SK-N-SH (cell line): Measurements from ENCODE around the gene KCNJ18. TPM values are rescaled to one million over a fixed set of nuclear protein-coding genes. Genes with fewer than 3 reads are reported as not detected.

Experiments
- CTCF ChIA-PET: fragments of 300-600, 350-600 bp; formaldehyde crosslinking; extraction: SDS; loops from one replicate; lab custom pipeline; 2021; lab: Yijun Ruan, JAX
- POLR2A ChIA-PET: fragments of 350-600 bp; sonication (Branson Sonifier 250); formaldehyde crosslinking; extraction: SDS; loops from one replicate; lab custom pipeline; 2020; ENCODE audit warnings: antibody characterized with exemption, inconsistent platforms; lab: Yijun Ruan, JAX
- DNase-seq: peaks from one replicate; pipeline ENCODE4 v3.0.0; 2012
- H2AFZ ChIP-seq: fragments of 200-600 bp; sonication (generic); 2 replicates; pipeline ENCODE4 v1.8.1; 2016; ENCODE audit warnings: antibody characterized with exemption, mild to moderate bottlenecking, low read depth
- H3F3A ChIP-seq: fragments of 200-600 bp; sonication (generic); replicated peaks from 2 replicates; pipeline ENCODE3; 2016; ENCODE audit warnings: antibody characterized with exemption, mild to moderate bottlenecking; ENCODE audit not compliant: insufficient read depth
- H3K27ac ChIP-seq, 2 experiments: fragments of 200-500 bp in 1 of 2; fragments of 200-600 bp in 1 of 2; sonication (Bioruptor generic) in 1 of 2; sonication (generic), shearing (Covaris generic) in 1 of 2; 2 replicates each; pipeline versions ENCODE4 v1.5.1 to v1.6.1; 2014 to 2016; ENCODE audit warnings: low read depth in 2 of 2, inconsistent platforms in 1 of 2, low read length in 1 of 2, mild to moderate bottlenecking in 1 of 2, mixed read lengths in 1 of 2
- H3K27me3 ChIP-seq: fragments of 200-600 bp; sonication (generic), shearing (Covaris generic); 2 replicates; pipeline ENCODE4 v1.6.1; 2016; ENCODE audit warnings: mixed run types; ENCODE audit not compliant: insufficient read depth
- H3K36me3 ChIP-seq, 2 experiments: fragments of 200-500 bp in 1 of 2; fragments of 200-600 bp in 1 of 2; sonication (Bioruptor generic) in 1 of 2; sonication (generic) in 1 of 2; replicated peaks in 1 of 2; 2 replicates each; pipeline versions ENCODE3 to v1.5.1; 2014 to 2016; ENCODE audit warnings: low read length in 1 of 2, mild to moderate bottlenecking in 1 of 2; ENCODE audit not compliant: insufficient read depth in 2 of 2, control insufficient read depth in 1 of 2
- H3K4me1 ChIP-seq, 2 experiments: fragments of 200-500 bp in 1 of 2; fragments of 200-600 bp in 1 of 2; sonication (Bioruptor generic) in 1 of 2; sonication (generic), shearing (Covaris generic) in 1 of 2; 2 replicates each; pipeline versions ENCODE4 v1.5.1 to v1.6.1; 2014 to 2016; ENCODE audit warnings: low read depth in 1 of 2, low read length in 1 of 2, mixed run types in 1 of 2; ENCODE audit not compliant: insufficient read depth in 2 of 2, control insufficient read depth in 1 of 2
- H3K4me2 ChIP-seq: fragments of 200-600 bp; sonication (generic), shearing (Covaris generic); 2 replicates; pipeline ENCODE4 v1.6.1; 2017; ENCODE audit warnings: mixed run types
- H3K4me3 ChIP-seq, 2 experiments: fragments of 200-500 bp in 1 of 2; fragments of 200-600 bp in 1 of 2; sonication (Bioruptor generic) in 1 of 2; sonication (generic), shearing (Covaris generic) in 1 of 2; 2 replicates each; pipeline versions ENCODE4 v1.5.1 to v1.8.1; 2014 to 2016; ENCODE audit warnings: low read depth in 2 of 2, inconsistent platforms in 1 of 2, low read length in 1 of 2, mild to moderate bottlenecking in 1 of 2, mixed read lengths in 1 of 2, moderate library complexity in 1 of 2
- H3K79me2 ChIP-seq: fragments of 200-600 bp; sonication (generic); 2 replicates; pipeline ENCODE4 v1.8.1; 2017; ENCODE audit warnings: mild to moderate bottlenecking; ENCODE audit not compliant: insufficient read depth
- H3K9ac ChIP-seq: fragments of 200-600 bp; sonication (generic); 2 replicates; pipeline ENCODE4 v1.6.1; 2017; ENCODE audit warnings: mixed run types
- H3K9me2 ChIP-seq: fragments of 200-600 bp; sonication (generic); 2 replicates; pipeline ENCODE4 v1.6.1; 2017; ENCODE audit warnings: mixed run types
- H3K9me3 ChIP-seq: fragments of 200-600 bp; sonication (generic); 2 replicates; pipeline ENCODE4 v1.6.1; 2017; ENCODE audit warnings: mixed run types, mild to moderate bottlenecking, moderate library complexity
- H4K20me1 ChIP-seq: fragments of 200-600 bp; sonication (generic); 2 replicates; pipeline ENCODE4 v1.6.1; 2017; ENCODE audit warnings: mild to moderate bottlenecking, mixed run types; ENCODE audit not compliant: insufficient read depth
- ELF1 ChIP-seq: IDR thresholded peaks from 2 replicates; pipeline ENCODE4 v1.4.0; 2012
- EP300 ChIP-seq, 2 experiments: IDR thresholded peaks; 2 replicates each; pipeline versions ENCODE4 v1.4.0 to v1.6.1; 2012; ENCODE audit warnings: borderline replicate concordance in 1 of 2, low read depth in 1 of 2, low read length in 1 of 2
- EZH2phosphoT487 ChIP-seq: fragments of 200-600 bp; sonication (generic); IDR thresholded peaks from 2 replicates; pipeline ENCODE4 v1.6.1; 2017; ENCODE audit warnings: low read depth, mixed run types, mild to moderate bottlenecking, antibody characterized with exemption, moderate library complexity, borderline replicate concordance
- FOSL2 ChIP-seq: IDR thresholded peaks from 2 replicates; pipeline ENCODE4 v1.4.0; 2012; ENCODE audit warnings: low read depth, mild to moderate bottlenecking, moderate library complexity, borderline replicate concordance
- FOXJ3 ChIP-seq: sonication (generic); formaldehyde crosslinking; IDR thresholded peaks from 2 replicates; pipeline ENCODE4 v1.5.1; 2020; ENCODE audit warnings: mild to moderate bottlenecking, missing genetic modification reagents
- JUND ChIP-seq: IDR thresholded peaks from 2 replicates; pipeline ENCODE4 v1.4.0; 2012
- POLR2AphosphoS5 ChIP-seq: IDR thresholded peaks from 2 replicates; pipeline ENCODE4 v1.6.1; 2012; ENCODE audit warnings: low read depth, low read length
- RAD21 ChIP-seq: IDR thresholded peaks from 2 replicates; pipeline ENCODE4 v1.6.1; 2012; ENCODE audit warnings: mild to moderate bottlenecking, low read length
- RFX5 ChIP-seq: IDR thresholded peaks from 2 replicates; pipeline ENCODE4 v1.6.1; 2012; ENCODE audit warnings: mild to moderate bottlenecking, improper control_type of control experiment, low read length
- SIN3A ChIP-seq: IDR thresholded peaks from 2 replicates; pipeline ENCODE4 v1.6.1; 2012; ENCODE audit warnings: low read depth, mild to moderate bottlenecking, low read length, moderate library complexity, borderline replicate concordance
- TCF12 ChIP-seq: IDR thresholded peaks from 2 replicates; pipeline ENCODE4 v1.4.0; 2012
- TEAD4 ChIP-seq: IDR thresholded peaks from 2 replicates; pipeline ENCODE4 v1.4.0; 2012; ENCODE audit warnings: mild to moderate bottlenecking, borderline replicate concordance; ENCODE audit not compliant: insufficient read depth
- YY1 ChIP-seq: IDR thresholded peaks from 2 replicates; pipeline ENCODE4 v1.4.0; 2012; ENCODE audit warnings: low read depth, mild to moderate bottlenecking
- WGBS: methylation state at CpG from one replicate; pipeline ENCODE4 v1.1.6; 2017; ENCODE audit warnings: low lambda C conversion rate; 5-methylcytosine and 5-hydroxymethylcytosine counted together
- polyA plus RNA-seq, 3 experiments: library from polyadenylated mRNA; depleted of rRNA; stranded (reverse); fragments of >200 nt; gene quantifications; 2 replicates each; pipeline ENCODE4 v1.2.3, GENCODE V29; 2012
- TF ChIP-seq, protein P1 (sequence below): fragments of 150-350 bp; IDR thresholded peaks from 2 replicates; pipeline ENCODE4 v1.6.1; 2016; ENCODE audit warnings: mild to moderate bottlenecking, low read depth, low read length
- TF ChIP-seq, protein P2 (sequence below): IDR thresholded peaks from 2 replicates; pipeline ENCODE4 v1.6.1; 2012; ENCODE audit warnings: mild to moderate bottlenecking, low read depth, low read length, moderate library complexity
- TF ChIP-seq, protein P3 (sequence below): fragments of 200-600 bp; sonication (generic); IDR thresholded peaks from 2 replicates; pipeline ENCODE4 v1.6.1; 2017; ENCODE audit warnings: antibody characterized with exemption, mild to moderate bottlenecking, moderate library complexity
- TF ChIP-seq, protein P4 (sequence below): IDR thresholded peaks from 2 replicates; pipeline ENCODE4 v1.4.0; 2012; ENCODE audit warnings: low read depth

The KCNJ18 gene
- polyA plus RNA-seq, 1 of the 3 experiments (the other 2 are of a cell fraction): not detected

DNA sequence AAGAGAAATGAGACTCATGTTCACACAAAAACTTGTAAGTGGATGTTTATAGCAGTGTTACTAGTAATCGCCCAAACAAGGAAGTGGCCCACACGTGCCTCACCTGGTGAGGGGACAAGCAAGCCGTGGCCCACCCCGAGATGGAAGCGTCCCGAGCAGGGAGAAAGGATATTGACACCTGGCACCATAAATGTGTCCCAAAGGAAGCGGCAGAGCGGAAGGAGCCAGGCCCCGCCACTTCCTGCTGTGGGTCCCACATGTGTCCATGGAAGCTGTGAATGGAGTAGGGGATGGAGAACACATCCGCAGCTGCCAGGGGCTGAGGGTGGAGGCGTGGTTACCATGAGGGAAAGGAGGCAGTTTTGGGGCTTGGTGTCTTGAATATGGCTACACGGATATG, 18.9 kb downstream of the KCNJ18 start:
- no peaks in the 10 kb centered on the region for H3K9me3 ChIP-seq
- no peak overlapping the region for H3K4me3 ChIP-seq
- H3K79me2 ChIP-seq: no peaks in the 10 kb centered on the region
- TF ChIP-seq RAD21 (no peak), FOSL2 (no peak), TEAD4 (no peak), EP300 (IDR thresholded peaks at IDR 0.05; ENCODE audit: borderline replicate concordance in 1 of 2, low read depth in 1 of 2, low read length in 1 of 2) (no peak), YY1 (no peak), SIN3A (no peak), EZH2phosphoT487 (no peak), JUND (no peak), TCF12 (no peak), FOXJ3 (no peak), RFX5 (no peak), ELF1 (no peak), POLR2AphosphoS5 (no peak)
- TF ChIP-seq, protein P1, sequence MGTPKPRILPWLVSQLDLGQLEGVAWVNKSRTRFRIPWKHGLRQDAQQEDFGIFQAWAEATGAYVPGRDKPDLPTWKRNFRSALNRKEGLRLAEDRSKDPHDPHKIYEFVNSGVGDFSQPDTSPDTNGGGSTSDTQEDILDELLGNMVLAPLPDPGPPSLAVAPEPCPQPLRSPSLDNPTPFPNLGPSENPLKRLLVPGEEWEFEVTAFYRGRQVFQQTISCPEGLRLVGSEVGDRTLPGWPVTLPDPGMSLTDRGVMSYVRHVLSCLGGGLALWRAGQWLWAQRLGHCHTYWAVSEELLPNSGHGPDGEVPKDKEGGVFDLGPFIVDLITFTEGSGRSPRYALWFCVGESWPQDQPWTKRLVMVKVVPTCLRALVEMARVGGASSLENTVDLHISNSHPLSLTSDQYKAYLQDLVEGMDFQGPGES: no peak
- TF ChIP-seq, protein P2, sequence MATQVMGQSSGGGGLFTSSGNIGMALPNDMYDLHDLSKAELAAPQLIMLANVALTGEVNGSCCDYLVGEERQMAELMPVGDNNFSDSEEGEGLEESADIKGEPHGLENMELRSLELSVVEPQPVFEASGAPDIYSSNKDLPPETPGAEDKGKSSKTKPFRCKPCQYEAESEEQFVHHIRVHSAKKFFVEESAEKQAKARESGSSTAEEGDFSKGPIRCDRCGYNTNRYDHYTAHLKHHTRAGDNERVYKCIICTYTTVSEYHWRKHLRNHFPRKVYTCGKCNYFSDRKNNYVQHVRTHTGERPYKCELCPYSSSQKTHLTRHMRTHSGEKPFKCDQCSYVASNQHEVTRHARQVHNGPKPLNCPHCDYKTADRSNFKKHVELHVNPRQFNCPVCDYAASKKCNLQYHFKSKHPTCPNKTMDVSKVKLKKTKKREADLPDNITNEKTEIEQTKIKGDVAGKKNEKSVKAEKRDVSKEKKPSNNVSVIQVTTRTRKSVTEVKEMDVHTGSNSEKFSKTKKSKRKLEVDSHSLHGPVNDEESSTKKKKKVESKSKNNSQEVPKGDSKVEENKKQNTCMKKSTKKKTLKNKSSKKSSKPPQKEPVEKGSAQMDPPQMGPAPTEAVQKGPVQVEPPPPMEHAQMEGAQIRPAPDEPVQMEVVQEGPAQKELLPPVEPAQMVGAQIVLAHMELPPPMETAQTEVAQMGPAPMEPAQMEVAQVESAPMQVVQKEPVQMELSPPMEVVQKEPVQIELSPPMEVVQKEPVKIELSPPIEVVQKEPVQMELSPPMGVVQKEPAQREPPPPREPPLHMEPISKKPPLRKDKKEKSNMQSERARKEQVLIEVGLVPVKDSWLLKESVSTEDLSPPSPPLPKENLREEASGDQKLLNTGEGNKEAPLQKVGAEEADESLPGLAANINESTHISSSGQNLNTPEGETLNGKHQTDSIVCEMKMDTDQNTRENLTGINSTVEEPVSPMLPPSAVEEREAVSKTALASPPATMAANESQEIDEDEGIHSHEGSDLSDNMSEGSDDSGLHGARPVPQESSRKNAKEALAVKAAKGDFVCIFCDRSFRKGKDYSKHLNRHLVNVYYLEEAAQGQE: no peak
- TF ChIP-seq, protein P3, sequence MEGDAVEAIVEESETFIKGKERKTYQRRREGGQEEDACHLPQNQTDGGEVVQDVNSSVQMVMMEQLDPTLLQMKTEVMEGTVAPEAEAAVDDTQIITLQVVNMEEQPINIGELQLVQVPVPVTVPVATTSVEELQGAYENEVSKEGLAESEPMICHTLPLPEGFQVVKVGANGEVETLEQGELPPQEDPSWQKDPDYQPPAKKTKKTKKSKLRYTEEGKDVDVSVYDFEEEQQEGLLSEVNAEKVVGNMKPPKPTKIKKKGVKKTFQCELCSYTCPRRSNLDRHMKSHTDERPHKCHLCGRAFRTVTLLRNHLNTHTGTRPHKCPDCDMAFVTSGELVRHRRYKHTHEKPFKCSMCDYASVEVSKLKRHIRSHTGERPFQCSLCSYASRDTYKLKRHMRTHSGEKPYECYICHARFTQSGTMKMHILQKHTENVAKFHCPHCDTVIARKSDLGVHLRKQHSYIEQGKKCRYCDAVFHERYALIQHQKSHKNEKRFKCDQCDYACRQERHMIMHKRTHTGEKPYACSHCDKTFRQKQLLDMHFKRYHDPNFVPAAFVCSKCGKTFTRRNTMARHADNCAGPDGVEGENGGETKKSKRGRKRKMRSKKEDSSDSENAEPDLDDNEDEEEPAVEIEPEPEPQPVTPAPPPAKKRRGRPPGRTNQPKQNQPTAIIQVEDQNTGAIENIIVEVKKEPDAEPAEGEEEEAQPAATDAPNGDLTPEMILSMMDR: no peak
- TF ChIP-seq, protein P4, sequence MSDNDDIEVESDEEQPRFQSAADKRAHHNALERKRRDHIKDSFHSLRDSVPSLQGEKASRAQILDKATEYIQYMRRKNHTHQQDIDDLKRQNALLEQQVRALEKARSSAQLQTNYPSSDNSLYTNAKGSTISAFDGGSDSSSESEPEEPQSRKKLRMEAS: no peak
- ChIA-PET POLR2A (no interaction called here), CTCF (no interaction called here)
- H3K9ac ChIP-seq: no peak overlapping the region
- H4K20me1 ChIP-seq: no peaks in the 10 kb centered on the region
- 8% methylated on average over 12 of the region's 12 CpGs for WGBS
- no peak overlapping the region for H3K27ac ChIP-seq
- no peaks in the 10 kb centered on the region for H3K36me3 ChIP-seq
- no peaks in the 10 kb centered on the region for H3F3A ChIP-seq
- H3K9me2 ChIP-seq: no peaks in the 10 kb centered on the region
- no peak overlapping the region for H3K4me2 ChIP-seq
- DNase-seq: no peak
- H3K4me1 ChIP-seq: no peaks in the 10 kb centered on the region
- H3K27me3 ChIP-seq: peaks cover 10% of the 10 kb centered on the region
- no peak overlapping the region for H2AFZ ChIP-seq
